Omental fat pad (tissue), 4 donors: ENCODE results near the gene RAMACL. TPM values are rescaled to one million over a fixed set of nuclear protein-coding genes. Genes with fewer than 3 reads are reported as not detected.

Experiments
- ATAC-seq: fragments of 150-250 bp; one replicate; pipeline ENCODE4 v1.9.1; 2016; ENCODE audit warnings: mild to moderate bottlenecking, moderate library complexity; ENCODE audit not compliant: low FRiP score
- DNase-seq: peaks from one replicate; pipeline ENCODE4 v3.0.0-alpha.2; 2019; ENCODE audit warnings: low spot score
- CTCF ChIP-seq, 3 donors: fragments of 450-650 bp; IDR thresholded peaks; one replicate each; pipeline ENCODE4 v1.5.1; 2016 to 2017; ENCODE audit warnings: antibody characterized with exemption in 3 of 3, mild to moderate bottlenecking in 3 of 3, moderate library complexity in 2 of 3
- total RNA-seq, 4 donors: library from RNA; depleted of rRNA; stranded (reverse); fragments of >200 nt; gene quantifications; one replicate each; pipeline ENCODE4 v1.1.0, GENCODE V29; 2016

The RAMACL gene
- total RNA-seq, 4 donors from 2014 or later = 1.9 to 10.9 (median 4.6) TPM

GRCh38 chr6:166595949-166596348, 9.5 kb upstream of the RAMACL start:
- ATAC-seq (no peak), DNase-seq (no peak)
- no peak for TF ChIP-seq CTCF (IDR thresholded peaks at IDR 0.05)

GRCh38 chr6:166595061-166595780, 8.7 kb upstream of the RAMACL start:
- no peak for DNase-seq
- TF ChIP-seq CTCF (IDR thresholded peaks at IDR 0.05) = no peak
- ATAC-seq = no peak

- DNase-seq (no peak), ATAC-seq (no peak)
- no peak for TF ChIP-seq CTCF (IDR thresholded peaks at IDR 0.05)
Observed at GRCh38 chr6:166592821-166593220, 6.3 kb upstream of the RAMACL start.

- ATAC-seq = no peak
Observed at GRCh38 chr6:166591961-166592520, 5.6 kb upstream of the RAMACL start.

GRCh38 chr6:166591026-166591425, 4.5 kb upstream of the RAMACL start:
- ATAC-seq (no peak), DNase-seq (no peak)
- TF ChIP-seq CTCF (IDR thresholded peaks at IDR 0.05) = no peak

More at GRCh38 chr6:166591961-166592520, 5.6 kb upstream of the RAMACL start:
- no peak for DNase-seq
- TF ChIP-seq CTCF (IDR thresholded peaks at IDR 0.05) = no peak

GRCh38 chr6:166589786-166590574, 3.5 kb upstream of the RAMACL start:
- DNase-seq (no peak), ATAC-seq (no peak)
- TF ChIP-seq CTCF (IDR thresholded peaks at IDR 0.05) = no peak
